H1 (cell line): ENCODE results near the gene HTR3C. TPM values are rescaled to one million over a fixed set of nuclear protein-coding genes. Genes with fewer than 3 reads are reported as not detected.
A peak's percentile ranks its signal among the peaks of the same experiment; 100 is the strongest.

Experiments used
- CTCF ChIA-PET: fragments of 300-600 bp; sonication (Branson Sonifier 250); formaldehyde crosslinking; loops from one replicate; lab custom pipeline; 2021; ENCODE audit not compliant: partially characterized antibody; lab: Charles Lee
- POLR2A ChIA-PET: fragments of 300-600 bp; sonication (Branson Sonifier 250); formaldehyde crosslinking; loops from one replicate; lab custom pipeline; 2021; ENCODE audit warnings: inconsistent platforms; ENCODE audit not compliant: partially characterized antibody; lab: Charles Lee
- DNase-seq, 2 experiments: peaks; one replicate each; pipeline versions ENCODE4 v3.0.0 to v3.0.0-alpha.2; 2010 to 2022; ENCODE audit warnings: low spot score in 2 of 2, low read depth in 1 of 2, mixed read lengths in 1 of 2
- FAIRE-seq: peaks from 2 replicates; lab custom pipeline; 2011; peaks lifted over from hg19 to GRCh38; lab: Jason Lieb, UNC
- H2AFZ ChIP-seq: 2 replicates; pipeline ENCODE4 v1.8.1; 2012; ENCODE audit warnings: low read length, inconsistent platforms
- H2AK5ac ChIP-seq: 2 replicates; pipeline ENCODE4 v1.6.1; 2013; ENCODE audit warnings: low read depth, low read length
- H2BK120ac ChIP-seq: replicated peaks from 2 replicates; pipeline ENCODE3; 2013; ENCODE audit warnings: low read depth, low read length, inconsistent platforms
- H2BK12ac ChIP-seq: 2 replicates; pipeline ENCODE4 v1.6.1; 2013; ENCODE audit warnings: low read depth, low read length
- H2BK15ac ChIP-seq: 2 replicates; pipeline ENCODE4 v1.6.1; 2013; ENCODE audit warnings: low read length
- H2BK20ac ChIP-seq: 2 replicates; pipeline ENCODE4 v1.6.1; 2013; ENCODE audit warnings: low read length
- H2BK5ac ChIP-seq: 2 replicates; pipeline ENCODE4 v1.6.1; 2013; ENCODE audit warnings: low read depth, low read length
- H3K14ac ChIP-seq: 2 replicates; pipeline ENCODE4 v1.6.1; 2013; ENCODE audit warnings: inconsistent platforms; ENCODE audit not compliant: insufficient read length
- H3K18ac ChIP-seq: 2 replicates; pipeline ENCODE4 v1.6.1; 2013; ENCODE audit warnings: low read length; ENCODE audit errors: extremely low read depth
- H3K23ac ChIP-seq: 2 replicates; pipeline ENCODE4 v1.6.1; 2013; ENCODE audit warnings: inconsistent platforms; ENCODE audit not compliant: insufficient read length
- H3K23me2 ChIP-seq: 2 replicates; pipeline ENCODE4 v1.6.1; 2013; ENCODE audit warnings: low read depth, low read length
- H3K27ac ChIP-seq: 2 replicates; pipeline ENCODE4 v1.6.1; 2011; ENCODE audit warnings: low read depth, low read length, inconsistent platforms
- H3K27me3 ChIP-seq, 4 experiments: replicated peaks in 1 of 4; 1 replicate in 1 of 4; 2 replicates in 3 of 4; pipeline versions ENCODE4 v1.6.1 to v1.8.1; 2011 to 2013; ENCODE audit warnings: low read length in 3 of 4, mild to moderate bottlenecking in 3 of 4, inconsistent platforms in 2 of 4, mixed read lengths in 2 of 4, moderate library complexity in 1 of 4; ENCODE audit not compliant: control insufficient read depth in 3 of 4, insufficient read depth in 3 of 4; ENCODE audit errors: extremely low read depth in 1 of 4
- H3K36me3 ChIP-seq, 4 experiments: 2 replicates each; pipeline versions ENCODE4 v1.6.1 to v1.8.1; 2011 to 2013; ENCODE audit warnings: mild to moderate bottlenecking in 4 of 4, low read length in 3 of 4, moderate library complexity in 2 of 4, control low read depth in 1 of 4, inconsistent platforms in 1 of 4; ENCODE audit not compliant: insufficient read depth in 4 of 4, control insufficient read depth in 2 of 4
- H3K4ac ChIP-seq: replicated peaks from 2 replicates; pipeline ENCODE3; 2013; ENCODE audit warnings: low read length, low read depth, mixed read lengths, inconsistent platforms; ENCODE audit not compliant: insufficient read length
- H3K4me1 ChIP-seq, 4 experiments: replicated peaks in 1 of 4; 1 replicate in 1 of 4; 2 replicates in 3 of 4; pipeline versions ENCODE4 v1.6.1 to v1.8.1; 2011 to 2013; ENCODE audit warnings: low read length in 3 of 4, inconsistent platforms in 2 of 4, mixed read lengths in 1 of 4; ENCODE audit not compliant: insufficient read depth in 4 of 4, control insufficient read depth in 3 of 4
- H3K4me2 ChIP-seq, 2 experiments: 2 replicates each; pipeline versions ENCODE4 v1.6.1 to v1.8.1; 2011 to 2013; ENCODE audit warnings: low read depth in 2 of 2, low read length in 2 of 2, control low read depth in 1 of 2, inconsistent platforms in 1 of 2, mild to moderate bottlenecking in 1 of 2; ENCODE audit not compliant: insufficient read depth in 1 of 2
- H3K4me3 ChIP-seq, 4 experiments: fragments of 200-600, 300-600 bp in 1 of 4; sonication (generic), shearing (Covaris generic), sonication (Bioruptor Twin) in 1 of 4; 2 replicates each; pipeline versions ENCODE4 v1.5.1 to v1.8.1; 2011 to 2016; ENCODE audit warnings: low read length in 4 of 4, low read depth in 3 of 4, control low read depth in 2 of 4, inconsistent platforms in 2 of 4, mild to moderate bottlenecking in 2 of 4, mixed read lengths in 1 of 4, moderate library complexity in 1 of 4; ENCODE audit not compliant: insufficient read depth in 2 of 4; ENCODE audit errors: extremely low read depth in 1 of 4
- H3K56ac ChIP-seq: replicated peaks from 2 replicates; pipeline ENCODE3; 2013; ENCODE audit warnings: low read depth, mild to moderate bottlenecking, mixed read lengths, low read length, inconsistent platforms; ENCODE audit not compliant: insufficient read length
- H3K79me1 ChIP-seq: 2 replicates; pipeline ENCODE4 v1.6.1; 2013; ENCODE audit warnings: low read depth, low read length, control low read depth
- H3K79me2 ChIP-seq, 2 experiments: 2 replicates each; pipeline versions ENCODE4 v1.6.1 to v1.8.1; 2012 to 2013; ENCODE audit warnings: low read length in 2 of 2, mild to moderate bottlenecking in 2 of 2, inconsistent platforms in 1 of 2; ENCODE audit not compliant: insufficient read depth in 2 of 2, control insufficient read depth in 1 of 2
- H3K9ac ChIP-seq, 4 experiments: replicated peaks in 1 of 4; 1 replicate in 1 of 4; 2 replicates in 3 of 4; pipeline versions ENCODE4 v1.6.1 to v1.8.1; 2011 to 2013; ENCODE audit warnings: low read depth in 3 of 4, low read length in 3 of 4, control low read depth in 2 of 4, mild to moderate bottlenecking in 2 of 4, moderate library complexity in 2 of 4, inconsistent platforms in 1 of 4; ENCODE audit errors: extremely low read depth in 1 of 4
- H3K9me3 ChIP-seq, 2 experiments: 2 replicates each; pipeline versions ENCODE4 v1.6.1 to v1.8.1; 2012 to 2013; ENCODE audit warnings: mild to moderate bottlenecking in 2 of 2, moderate library complexity in 2 of 2, control low read depth in 1 of 2, inconsistent platforms in 1 of 2, low read depth in 1 of 2, low read length in 1 of 2, mixed read lengths in 1 of 2; ENCODE audit not compliant: insufficient read depth in 2 of 2
- H4K20me1 ChIP-seq, 2 experiments: replicated peaks in 1 of 2; 2 replicates each; pipeline versions ENCODE3 to v1.8.1; 2011 to 2013; ENCODE audit warnings: inconsistent platforms in 2 of 2, low read length in 2 of 2, mild to moderate bottlenecking in 1 of 2; ENCODE audit not compliant: insufficient read depth in 2 of 2, control insufficient read depth in 1 of 2
- H4K5ac ChIP-seq: 2 replicates; pipeline ENCODE4 v1.6.1; 2013; ENCODE audit warnings: low read length, low read depth, mixed read lengths, inconsistent platforms; ENCODE audit not compliant: insufficient read length
- H4K8ac ChIP-seq: 2 replicates; pipeline ENCODE4 v1.8.0; 2013; ENCODE audit warnings: mild to moderate bottlenecking, moderate library complexity, low read length, inconsistent platforms; ENCODE audit not compliant: insufficient read depth; ENCODE audit errors: extremely low read depth
- H4K91ac ChIP-seq: replicated peaks from 2 replicates; pipeline ENCODE3; 2013; ENCODE audit warnings: low read length, mixed read lengths, inconsistent platforms; ENCODE audit not compliant: insufficient read length
- KDM4A ChIP-seq: IDR thresholded peaks from one replicate; pipeline ENCODE4 v1.7.1; 2012; ENCODE audit warnings: low read depth, mild to moderate bottlenecking, moderate library complexity, low read length, inconsistent platforms; ENCODE audit not compliant: severe bottlenecking
- SIRT6 ChIP-seq: IDR thresholded peaks from one replicate; pipeline ENCODE4 v1.7.1; 2012; ENCODE audit warnings: low read length, inconsistent platforms
- TAF7 ChIP-seq: optimal IDR thresholded peaks from 2 replicates; pipeline ENCODE3; 2011; ENCODE audit warnings: low read depth, mild to moderate bottlenecking, inconsistent platforms, low read length, moderate library complexity, borderline replicate concordance
- WGBS, 2 experiments: shearing (Covaris generic) in 1 of 2; methylation state at CpG; one replicate each; pipeline versions ENCODE4 v1.1.6 to v1.1.7; 2013 to 2015; ENCODE audit warnings: low lambda C conversion rate in 2 of 2, mixed read lengths in 2 of 2, inconsistent platforms in 1 of 2, low coverage in 1 of 2, missing lambda C conversion rate in 1 of 2; ENCODE audit not compliant: insufficient replicate concordance in 2 of 2, insufficient coverage in 1 of 2, insufficient read length in 1 of 2; ENCODE audit errors: extremely low coverage in 1 of 2, missing lambda C conversion rate in 1 of 2; 5-methylcytosine and 5-hydroxymethylcytosine counted together
- polyA plus RNA-seq, 7 experiments: library from polyadenylated mRNA; depleted of rRNA in 3 of 7; stranded (reverse) in 5 of 7; unstranded in 2 of 7; fragments of >200 nt in 5 of 7; fragments of 200-250 nt in 2 of 7; gene quantifications; 1 replicate in 5 of 7; 2 replicates in 1 of 7; 4 replicates in 1 of 7; pipeline versions ENCODE4 v1.2.1 to v1.2.3, GENCODE V29; 2011 to 2013; ENCODE audit warnings: missing spikeins in 2 of 7, mixed read lengths in 2 of 7
- total RNA-seq: library from RNA; stranded (reverse); fragmentation: NEBNext Ultra II Directional; extraction: Animal tissue kit (Norgen Biotek cat#: 25700); gene quantifications from 2 replicates; pipeline ENCODE4 v1.2.1, GENCODE V29; 2021

Gene HTR3C
- total and polyA plus RNA-seq, 2 of the 8 experiments (the other 6 are each of a cell fraction or from before 2014, with no cell fraction given) = 0.03 TPM; not detected in 1

GRCh38 chr3:184018424-184018973 lies 34.3 kb upstream of the HTR3C start:
- Histone ChIP-seq H2BK15ac (no peak overlapping the region), H3K56ac (no peak overlapping the region), H3K14ac (no peak overlapping the region), H3K23me2 (peaks cover 3% of the 10 kb centered on the region; the same call in 1 of the 2 replicates), H3K23ac (no peak overlapping the region), H4K8ac (no peak overlapping the region), H3K79me1 (no peaks in the 10 kb centered on the region; the same call in 1 of the 2 replicates), H3K27ac (no peak overlapping the region), H3K36me3 (peaks cover 0 to 4% (median 0%) of the 10 kb centered on the region in 4 experiments; a peak in 2 of 8 replicates), H3K18ac (no peak overlapping the region), H3K79me2 (peaks cover 0 to 22% of the 10 kb centered on the region in 2 experiments; a peak in 2 of 4 replicates), H3K4me2 (peak overlapping the region; percentile 66 to 88), H4K5ac (no peak overlapping the region), H4K91ac (no peak overlapping the region), H4K20me1 (no peaks in the 10 kb centered on the region), H3K4ac (no peak overlapping the region), H2AK5ac (no peak overlapping the region), H3K27me3 (no peaks in the 10 kb centered on the region), H2BK20ac (no peak overlapping the region), H3K9ac (peak overlapping the region in 3 of 4 experiments; percentile 86 to 91 (median 88); a peak in 5 of 7 replicates), H3K4me3 (peak overlapping the region; percentile 81 to 98 (median 96)), H3K4me1 (peaks cover 2 to 9% (median 7%) of the 10 kb centered on the region in 4 experiments; a peak in 3 of 7 replicates), H2BK12ac (no peak overlapping the region), H2BK5ac (peak overlapping the region; percentile 94), H2BK120ac (no peak overlapping the region), H2AFZ (peak overlapping the region; percentile 100), H3K9me3 (no peaks in the 10 kb centered on the region)
- FAIRE-seq (no peak), DNase-seq (no peak)
- WGBS, 2 experiments = 90% methylated on average over 21 of the region's 21 CpGs; no CpG with 5 or more reads in 1 of the 2 experiments
- TF ChIP-seq SIRT6 = no peak
- no peak for TF ChIP-seq TAF7
- no peak for TF ChIP-seq KDM4A
- ChIA-PET POLR2A (interaction anchor here (0.7 to 2.0 kb wide), 8 partner anchors 14 to 271 kb away, joined by 3 to 9 read pairs (median 4); no protein-coding TSS in a partner anchor), CTCF (interaction anchor here (0.6 to 1.6 kb wide), 8 partner anchors 11 to 539 kb away, joined by 3 to 7 read pairs (median 4); no protein-coding TSS in a partner anchor)
